H1 (cell line): ENCODE results near the gene UTP20. TPM values are rescaled to one million over a fixed set of nuclear protein-coding genes. Genes with fewer than 3 reads are reported as not detected.

Source experiments
- CHD2 ChIP-seq: IDR thresholded peaks from 2 replicates; pipeline ENCODE4 v1.6.1; 2012; ENCODE audit warnings: low read length, improper control_type of control experiment
- CHD7 ChIP-seq: fragments of 300-600 bp; sonication (generic); IDR thresholded peaks from 2 replicates; pipeline ENCODE4 v1.7.1; 2012; ENCODE audit warnings: low read length, moderate library complexity, mild to moderate bottlenecking, inconsistent platforms; ENCODE audit not compliant: insufficient replicate concordance
- E2F6 ChIP-seq: IDR thresholded peaks from 2 replicates; pipeline ENCODE4 v1.6.1; 2012; ENCODE audit warnings: inconsistent platforms
- GABPA ChIP-seq: IDR thresholded peaks from 2 replicates; pipeline ENCODE4 v1.6.1; 2011; ENCODE audit warnings: mild to moderate bottlenecking, low read length, moderate library complexity, borderline replicate concordance; ENCODE audit not compliant: insufficient read depth
- NRF1 ChIP-seq: IDR thresholded peaks from 2 replicates; pipeline ENCODE4 v1.6.1; 2011; ENCODE audit warnings: mild to moderate bottlenecking, low read depth, low read length, improper control_type of control experiment
- SP2 ChIP-seq: IDR thresholded peaks from 2 replicates; pipeline ENCODE4 v1.6.1; 2012; ENCODE audit warnings: mild to moderate bottlenecking, low read length, inconsistent platforms
- SRF ChIP-seq: IDR thresholded peaks from 2 replicates; pipeline ENCODE4 v1.6.1; 2011; ENCODE audit warnings: mild to moderate bottlenecking, low read depth, low read length, moderate library complexity
- TCF12 ChIP-seq: IDR thresholded peaks from 2 replicates; pipeline ENCODE4 v1.6.1; 2011; ENCODE audit warnings: low read depth, mild to moderate bottlenecking, low read length
- YY1 ChIP-seq: IDR thresholded peaks from 2 replicates; pipeline ENCODE4 v1.6.1; 2011; ENCODE audit warnings: low read depth, mild to moderate bottlenecking, low read length
- polyA plus RNA-seq, 7 experiments: library from polyadenylated mRNA; depleted of rRNA in 3 of 7; stranded (reverse) in 5 of 7; unstranded in 2 of 7; fragments of >200 nt in 5 of 7; fragments of 200-250 nt in 2 of 7; gene quantifications; 1 replicate in 5 of 7; 2 replicates in 1 of 7; 4 replicates in 1 of 7; pipeline versions ENCODE4 v1.2.1 to v1.2.3, GENCODE V29; 2011 to 2013; ENCODE audit warnings: missing spikeins in 2 of 7, mixed read lengths in 2 of 7
- total RNA-seq: library from RNA; stranded (reverse); fragmentation: NEBNext Ultra II Directional; extraction: Animal tissue kit (Norgen Biotek cat#: 25700); gene quantifications from 2 replicates; pipeline ENCODE4 v1.2.1, GENCODE V29; 2021

The UTP20 gene
- total and polyA plus RNA-seq, 2 of the 8 experiments (the other 6 are each of a cell fraction or from before 2014, with no cell fraction given) = 8.5 to 48.4 TPM

- TF ChIP-seq E2F6 (peak; percentile 78), CHD7 (no peak), CHD2 (no peak), NRF1 (peak; percentile 56), SRF (no peak), SP2 (no peak), GABPA (no peak), TCF12 (no peak), YY1 (no peak)
Observed at GRCh38 chr12:101407436-101408345, 127.8 kb downstream of the UTP20 start, which contains the start of gene ARL1 (continued).
